Measurements from ENCODE around the gene UQCRC2.
"Not testable (repeated sequence)": the region's sequence is repeated elsewhere in the genome, so short reads cannot be mapped to it uniquely, and the experiment has no call there.

The UQCRC2 gene

DNA sequence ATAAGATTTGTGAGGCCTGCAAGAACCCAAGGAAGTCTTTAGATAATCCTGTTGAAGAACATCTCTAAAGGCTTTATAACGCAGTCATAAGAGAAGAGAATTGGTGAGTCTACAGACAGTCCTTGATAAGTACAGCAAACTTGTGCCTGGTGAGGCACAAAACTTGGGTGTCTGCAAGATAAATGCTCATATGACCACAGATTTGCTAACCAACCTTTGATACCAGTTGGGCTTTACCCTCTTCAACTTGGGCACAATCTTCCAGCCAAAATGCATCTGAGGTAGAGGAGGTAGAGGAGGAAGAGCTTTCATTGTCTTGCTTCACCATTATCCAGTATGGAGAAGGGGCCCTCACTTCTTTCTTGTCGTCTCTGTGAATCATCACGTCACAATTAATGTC lies 30.9 kb downstream of the UQCRC2 start:
- no peak for DNase-seq

DNA sequence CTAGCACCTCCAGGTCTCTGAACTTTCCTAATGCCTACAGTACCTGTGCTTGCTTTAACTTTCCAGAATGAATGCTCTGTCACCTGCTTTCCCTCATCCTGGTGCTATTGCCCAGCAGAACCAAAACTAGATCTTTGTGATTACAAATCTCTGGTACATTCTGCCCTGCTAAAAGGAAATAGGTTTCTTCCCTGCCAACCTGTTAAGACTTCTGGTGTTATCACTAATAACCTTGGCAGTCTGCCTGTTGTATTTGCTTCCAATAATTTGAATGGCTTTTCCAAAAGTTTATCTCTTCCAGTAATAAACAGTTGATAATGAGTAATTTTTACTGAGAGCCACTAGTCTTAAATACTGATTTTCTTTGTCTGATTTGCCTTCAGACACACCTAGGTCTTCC lies 32.4 kb downstream of the UQCRC2 start:
- DNase-seq: no peak

DNA sequence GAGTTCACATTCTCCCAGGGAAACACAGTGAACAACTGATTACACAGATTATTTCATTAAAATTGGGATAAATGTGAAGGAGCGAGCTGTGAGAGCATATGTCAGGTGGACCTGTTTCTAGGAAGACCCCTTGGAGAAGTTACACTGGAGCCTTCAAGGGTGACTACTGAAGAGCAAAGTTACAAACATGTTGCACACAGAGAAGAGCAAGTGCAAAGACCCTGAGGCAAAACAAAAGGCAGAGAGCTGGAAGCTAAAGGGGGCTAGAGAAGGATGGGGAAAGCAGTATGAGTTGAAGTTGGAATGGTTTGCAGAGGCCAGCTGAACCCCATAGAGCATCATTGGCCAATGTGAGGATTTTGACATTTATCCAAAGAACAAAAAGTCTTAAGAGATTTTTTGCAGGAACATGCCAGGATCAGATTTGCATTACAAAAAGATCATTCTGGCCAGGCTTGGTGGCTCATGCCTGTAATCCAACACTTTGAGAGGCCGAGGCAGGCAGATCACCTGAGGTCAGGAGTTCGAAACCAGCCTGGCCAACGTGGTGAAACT lies 33.6 kb downstream of the UQCRC2 start:
- DNase-seq: no peak

DNA sequence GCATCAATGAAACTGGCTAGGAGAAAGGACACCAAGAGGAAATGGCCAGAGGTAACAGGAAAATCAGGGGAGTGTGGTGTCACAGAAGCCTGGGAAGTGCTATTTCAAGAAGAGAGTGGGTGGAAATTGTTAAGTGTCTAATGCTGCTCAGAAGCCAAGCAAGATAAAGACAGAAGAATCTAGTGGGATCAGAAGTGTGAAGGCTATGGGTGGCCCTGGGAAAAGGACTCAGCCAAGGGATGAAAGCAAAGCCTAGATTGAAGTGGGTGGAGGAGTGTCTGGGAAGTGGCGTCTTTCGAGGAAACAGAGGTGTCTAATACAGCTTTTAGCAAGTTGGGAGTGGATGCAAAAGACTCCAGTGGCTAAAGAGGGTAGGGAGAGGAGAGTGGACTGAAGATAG lies 34.3 kb downstream of the UQCRC2 start:
- no peak for DNase-seq

DNA sequence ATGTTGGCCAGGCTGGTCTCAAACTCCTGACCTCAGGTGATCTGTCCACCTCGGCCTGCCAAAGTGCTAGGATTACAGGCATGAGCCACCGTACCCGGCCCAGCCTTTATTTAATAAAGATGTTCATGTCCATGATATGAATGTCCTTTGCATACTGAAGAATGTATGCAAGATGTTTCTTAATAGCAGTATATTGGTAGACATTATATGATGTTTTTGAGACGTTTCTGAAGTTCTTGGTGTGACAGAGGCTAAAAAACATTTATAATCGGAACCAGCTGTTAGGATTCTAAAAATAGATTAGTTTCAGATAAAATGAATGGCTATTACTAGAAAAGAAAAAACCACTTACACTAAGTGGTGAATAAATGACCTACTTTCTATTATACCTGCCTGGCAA lies 36.0 kb downstream of the UQCRC2 start:
- DNase-seq: no peak

- DNase-seq: no peak
Observed at GRCh38 chr16:21989751-21990150, 36.6 kb downstream of the UQCRC2 start.

- no peak for DNase-seq
Observed at GRCh38 chr16:21990381-21990944, 37.3 kb downstream of the UQCRC2 start.

- no peak for DNase-seq
Observed at GRCh38 chr16:21991621-21992020, 38.5 kb downstream of the UQCRC2 start.

DNA sequence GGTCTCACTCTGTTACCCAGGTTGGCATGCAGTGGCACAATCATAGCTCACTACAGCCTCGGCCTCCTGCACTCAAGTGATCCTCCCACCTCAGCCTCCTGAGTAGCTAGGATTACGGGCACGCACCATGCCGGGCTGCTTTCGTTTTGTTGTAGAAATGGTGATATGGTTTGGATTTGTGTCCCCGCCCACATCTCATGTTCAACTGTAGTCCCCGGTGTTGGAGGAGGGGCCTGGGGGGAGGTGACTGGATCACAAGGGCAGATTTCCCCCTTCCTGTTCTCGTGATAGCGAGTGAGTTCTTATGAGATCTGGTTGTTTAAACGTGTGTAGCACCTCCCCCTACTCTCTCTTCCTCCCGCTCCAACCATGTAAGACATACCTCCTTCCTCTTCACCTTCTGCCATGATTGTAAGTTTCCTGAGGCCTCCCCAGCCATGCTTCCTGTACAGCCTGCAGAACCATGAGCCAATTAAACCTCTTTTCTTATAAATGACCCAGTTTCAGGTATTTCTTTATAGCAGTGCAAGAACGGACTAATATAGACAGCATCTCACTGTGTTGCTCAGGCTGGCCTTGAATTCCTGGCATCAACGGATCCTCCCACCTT lies 41.8 kb downstream of the UQCRC2 start:
- no peak for DNase-seq

GRCh38 chr16:21996923-21997696 lies 43.9 kb downstream of the UQCRC2 start:
- DNase-seq: no peak

DNA sequence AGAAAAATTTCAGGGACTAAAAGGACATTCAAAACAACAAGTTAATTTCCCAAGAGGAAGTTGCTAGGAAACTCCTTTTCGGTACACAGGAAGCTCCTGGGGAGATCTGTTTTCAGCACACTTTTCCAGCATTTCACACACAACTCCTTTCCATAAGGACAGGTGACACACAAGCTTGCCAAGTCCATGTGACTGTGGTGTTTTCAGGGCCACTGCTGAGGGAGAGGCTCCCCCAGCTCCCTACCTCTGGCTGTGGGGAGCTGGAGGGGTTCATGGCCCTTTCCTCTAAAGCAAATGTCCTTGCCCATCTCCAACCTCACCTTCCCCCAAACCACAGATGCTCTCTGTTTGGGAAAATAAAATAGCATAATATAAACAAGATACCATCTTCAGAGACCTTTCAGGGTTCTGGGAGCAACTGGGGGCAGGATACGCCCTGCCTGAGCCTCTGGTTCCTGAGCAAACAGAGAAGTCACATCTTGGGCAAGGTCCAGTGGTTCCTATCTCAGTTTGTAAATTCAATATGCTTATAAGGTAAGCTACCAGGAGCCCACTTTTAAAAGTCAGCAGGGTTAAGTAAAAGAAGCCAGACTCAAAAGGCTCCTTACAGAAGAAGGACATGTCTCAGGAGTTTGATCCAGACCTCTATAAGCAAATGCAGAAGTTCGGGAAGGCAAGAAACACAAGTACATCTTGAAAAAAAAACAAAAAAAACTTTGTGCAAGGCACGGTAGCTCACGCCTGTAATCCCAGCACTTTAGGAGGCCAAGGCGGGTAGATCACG lies 44.7 kb downstream of the UQCRC2 start:
- DNase-seq: no peak

- no peak for DNase-seq
Observed at GRCh38 chr16:22001591-22001990, 48.4 kb downstream of the UQCRC2 start.

DNA sequence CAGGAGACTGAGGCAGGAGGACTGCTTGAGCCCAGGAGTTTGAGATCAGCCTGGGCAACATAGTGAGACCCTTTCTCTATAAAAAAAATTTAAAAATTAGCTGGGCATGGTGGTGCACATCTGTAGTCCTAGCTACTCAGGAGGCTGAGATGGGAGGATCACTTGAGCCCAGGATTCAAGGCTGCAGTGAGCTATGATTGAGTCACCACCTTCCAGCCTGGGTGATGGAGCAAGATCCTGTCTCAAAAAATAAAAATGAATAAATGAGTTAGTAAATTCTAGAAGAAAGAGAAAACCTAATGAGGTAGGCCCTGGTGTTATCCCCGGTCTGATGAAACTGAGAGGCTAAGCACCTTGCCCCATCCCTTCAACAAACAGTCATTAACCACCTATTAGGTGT lies 48.9 kb downstream of the UQCRC2 start:
- not testable (repeated sequence) for DNase-seq

- DNase-seq: no peak
Observed at GRCh38 chr16:22003195-22003594, 50.0 kb downstream of the UQCRC2 start.

GRCh38 chr16:22004341-22004740 lies 51.2 kb downstream of the UQCRC2 start:
- no peak for DNase-seq

GRCh38 chr16:22005746-22006145 lies 52.6 kb downstream of the UQCRC2 start:
- no peak for DNase-seq

DNA sequence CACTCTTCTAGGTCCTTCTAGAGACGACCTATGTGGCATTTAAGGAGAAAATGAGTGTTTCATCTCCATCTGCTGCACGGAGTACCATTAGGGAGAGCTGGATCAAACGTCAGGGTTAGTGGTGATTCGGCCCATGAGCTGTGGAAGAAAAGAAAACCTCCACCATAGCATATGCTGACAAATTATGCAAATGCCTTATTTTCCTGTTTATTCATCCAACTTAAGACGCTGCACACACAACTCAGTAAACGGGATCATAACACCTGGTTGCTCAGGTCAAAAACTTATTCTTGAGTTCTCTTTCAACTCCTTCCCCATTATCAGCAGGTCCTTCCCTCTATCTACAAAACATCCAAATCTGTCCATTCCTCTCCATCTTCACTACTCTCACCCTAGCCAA lies 53.5 kb downstream of the UQCRC2 start:
- DNase-seq: no peak

- no peak for DNase-seq
Observed at GRCh38 chr16:22007159-22007508, 54.0 kb downstream of the UQCRC2 start.

DNA sequence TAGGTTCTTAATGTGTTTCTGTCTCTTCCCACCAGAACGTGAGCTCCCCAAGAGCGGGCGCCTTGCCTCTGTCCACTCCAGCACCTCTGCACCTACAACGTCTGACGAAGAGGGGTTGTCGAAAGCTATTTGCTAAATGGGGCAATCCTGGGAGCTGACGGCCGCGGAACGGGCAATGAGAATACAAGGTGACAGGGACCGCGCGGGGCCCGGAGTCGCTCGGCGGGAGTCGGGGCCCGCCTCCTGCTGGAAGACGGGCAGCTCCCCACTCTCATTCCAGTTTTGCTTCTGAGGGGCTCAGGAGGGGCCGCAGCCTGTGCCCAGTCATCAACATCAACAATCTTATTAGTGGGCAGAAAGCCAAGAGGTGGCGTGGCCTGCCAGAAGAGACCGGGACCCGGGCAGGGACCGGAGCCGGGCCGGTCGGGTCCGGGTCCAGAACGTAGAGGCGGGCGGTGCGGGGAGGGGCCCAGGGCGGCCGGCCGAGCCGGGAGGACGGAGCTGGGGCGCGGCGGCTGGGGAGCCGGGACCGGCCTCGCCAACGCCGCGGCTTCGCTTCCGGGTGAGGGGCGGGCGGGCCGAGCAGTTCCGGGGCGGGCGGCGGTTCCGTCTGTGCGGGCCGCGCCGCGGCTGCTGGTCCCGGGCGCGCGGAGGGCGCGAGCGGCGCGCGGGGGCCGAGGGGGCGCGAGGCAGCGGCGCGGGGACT lies 54.5 kb downstream of the UQCRC2 start, which contains the start of gene MOSMO:
MOSMO (plus strand) TSS at position 603 of the 706 bp plus-strand sequence. CDS start 191 bp downstream, outside the sequence.
- peak; percentile 74 for DNase-seq

DNA sequence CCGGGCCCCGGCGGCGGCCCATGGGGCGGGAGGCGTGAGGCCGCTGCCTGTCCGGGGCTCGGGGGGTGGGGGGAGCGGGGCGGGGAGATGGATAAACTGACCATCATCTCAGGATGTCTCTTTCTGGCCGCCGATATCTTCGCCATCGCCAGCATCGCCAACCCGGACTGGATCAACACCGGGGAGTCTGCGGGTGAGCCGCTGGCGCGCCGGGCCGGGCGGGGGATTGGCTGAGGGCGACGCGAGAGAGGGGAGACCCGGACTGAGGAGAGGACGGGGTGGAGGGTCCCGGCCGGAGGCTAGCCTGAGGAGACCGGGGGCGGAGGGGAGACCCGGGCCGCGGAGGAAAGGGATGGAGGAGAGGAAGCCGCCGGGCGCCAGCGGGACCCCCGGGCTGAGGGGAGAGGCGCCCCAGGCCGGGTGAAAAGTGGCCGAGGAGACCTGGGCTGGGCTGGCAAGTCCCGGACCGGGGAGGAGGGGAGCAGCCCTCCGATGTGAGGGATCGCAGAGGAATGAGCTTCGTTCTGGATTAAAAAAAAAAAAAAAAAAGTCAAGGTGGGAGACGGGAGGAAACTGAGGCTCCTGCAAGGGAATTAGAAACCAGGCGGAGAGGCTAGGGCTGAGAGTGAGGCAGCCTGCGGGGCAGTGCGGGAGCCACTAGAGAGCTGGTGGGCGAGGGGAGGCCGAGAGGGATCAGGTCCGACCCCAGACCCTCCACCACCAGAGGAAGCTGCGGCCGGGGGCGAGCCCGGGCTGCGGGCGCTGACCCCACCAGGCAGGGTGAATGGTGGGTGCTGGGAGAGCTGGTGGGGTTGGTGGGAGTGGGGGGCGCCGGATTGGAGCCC lies 55.3 kb downstream of the UQCRC2 start:
- DNase-seq: peak; percentile 36

GRCh38 chr16:22010902-22011301 lies 57.7 kb downstream of the UQCRC2 start:
- no peak for DNase-seq

DNA sequence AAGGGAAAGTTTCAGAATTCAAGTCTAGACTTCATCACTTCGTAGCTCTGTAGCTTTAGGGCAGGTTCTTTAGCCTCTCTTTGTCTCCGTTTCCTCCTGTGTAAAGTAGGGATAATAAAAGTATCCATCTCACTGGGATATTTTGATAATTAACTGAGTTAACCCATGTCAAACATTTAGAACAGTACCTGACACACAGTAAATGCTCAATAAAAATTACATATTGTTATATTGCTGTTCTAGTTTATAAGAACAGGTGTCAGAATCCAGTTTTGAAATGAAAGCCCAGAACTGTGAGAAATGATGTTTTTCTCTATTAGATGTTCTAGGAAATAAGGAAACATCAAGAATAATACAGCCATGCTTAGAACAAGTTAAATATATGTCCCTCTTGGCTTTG lies 59.1 kb downstream of the UQCRC2 start:
- no peak for DNase-seq
